Mucosa of descending colon (tissue), 3 donors: ENCODE measurements around the gene PAK4. TPM values are rescaled to one million over a fixed set of nuclear protein-coding genes. Genes with fewer than 3 reads are reported as not detected.

Experiments used
- ATAC-seq: fragments of 200-7000 bp; cut with Tn5 transposase; one replicate; pipeline ENCODE4 v1.9.1; 2020; ENCODE audit warnings: mild to moderate bottlenecking, moderate library complexity
- DNase-seq, 3 donors: peaks; one replicate each; pipeline ENCODE4 v3.0.0-alpha.2; 2020
- H3K36me3 ChIP-seq: fragments of 200-600 bp; one replicate; pipeline ENCODE4 v1.8.0; 2021; ENCODE audit warnings: low read depth, mild to moderate bottlenecking
- H3K4me1 ChIP-seq: fragments of 200-600 bp; one replicate; pipeline ENCODE4 v1.8.0; 2021; ENCODE audit warnings: low read depth, mild to moderate bottlenecking
- H3K4me3 ChIP-seq: fragments of 200-600 bp; one replicate; pipeline ENCODE4 v1.8.0; 2021; ENCODE audit warnings: mild to moderate bottlenecking
- H3K9me3 ChIP-seq: fragments of 200-600 bp; one replicate; pipeline ENCODE4 v1.8.0; 2021; ENCODE audit warnings: mild to moderate bottlenecking
- CTCF ChIP-seq: fragments of 200-600 bp; IDR thresholded peaks from one replicate; pipeline ENCODE4 v1.8.0; 2022; ENCODE audit warnings: antibody characterized with exemption, mild to moderate bottlenecking
- intact Hi-C, 2 donors: fragments of 100-400 bp; cut with DNase I in 1 of 2; cut with micrococcal nuclease in 1 of 2; formaldehyde crosslinking; loops; one replicate each; pipeline versions ENCODE4 v1.11.0 to v1.11.1; 2022; cut with DNase I, micrococcal nuclease
- total RNA-seq, 3 donors: library from RNA; stranded (reverse); fragmentation: NEBNext Ultra II Directional in 2 of 3; extraction: Animal tissue kit (Norgen Biotek cat#: 25700) in 2 of 3; gene quantifications; one replicate each; pipeline versions ENCODE4 v1.2.1 to v1.2.4, GENCODE V29; 2021 to 2023
- donor health status: DM: no; HTN: no; CAD: no; lungs with moderate emphysema.
- donor health status: DM: no; HTN: no; CAD: no.
- donor health status: DM: no; HTN: yes; CAD: no.

The PAK4 gene
- total RNA-seq, 3 donors from 2014 or later: 54.4 to 116 (median 76.5) TPM

GRCh38 chr19:39224910-39225309, 99.3 kb downstream of the PAK4 start:
- no peaks in the 10 kb centered on the region for H3K36me3 ChIP-seq
- DNase-seq: no peak
- ATAC-seq: no peak
- no peak overlapping the region for H3K4me3 ChIP-seq
- TF ChIP-seq CTCF: no peak
- intact Hi-C loops: no loop called here
- H3K9me3 ChIP-seq: no peaks in the 10 kb centered on the region
- H3K4me1 ChIP-seq: no peaks in the 10 kb centered on the region

Other genes starting within 250 kb of the PAK4 start
- gene RINL, start 247.5 kb upstream of the PAK4 start, total RNA-seq: 1 to 10 TPM; 3.8 to 5.4 (median 5.2) TPM
- gene SIRT2, start 226.2 kb upstream of the PAK4 start, total RNA-seq: 10 to 100 TPM; 32.3 to 67.2 (median 35.8) TPM
- 10 to 100 TPM; 29.9 to 37.2 (median 30.9) TPM for gene NFKBIB, start 225.8 kb upstream of the PAK4 start, total RNA-seq
- under 1 TPM; 0.41 to 0.55 (median 0.41) TPM for gene CCER2, start 213.6 kb upstream of the PAK4 start, total RNA-seq
- gene SARS2, start 195.0 kb upstream of the PAK4 start, total RNA-seq: 10 to 100 TPM; 20.4 to 32.4 (median 21.8) TPM
- gene MRPS12, start 194.8 kb upstream of the PAK4 start, total RNA-seq: 10 to 100 TPM; 28.0 to 43.3 (median 41.2) TPM
- gene FBXO17, start 150.0 kb upstream of the PAK4 start, total RNA-seq: 10 to 100 TPM in 1 of 3 donors, 1 to 10 TPM in 2; 1.8 to 18.9 (median 1.9) TPM
- 10 to 100 TPM in 1 of 3 donors, 1 to 10 TPM in 1, under 1 TPM in 1; 0.63 to 10.2 (median 1.5) TPM for gene FBXO27, start 93.2 kb upstream of the PAK4 start, total RNA-seq
- not detected for gene ACP7, start 41.4 kb upstream of the PAK4 start, total RNA-seq
- under 1 TPM in 1 of 3 donors, not detected in 2; 0.14 TPM for gene NCCRP1, start 71.2 kb downstream of the PAK4 start, total RNA-seq
- not detected for gene SYCN, start 78.5 kb downstream of the PAK4 start, total RNA-seq
- not detected for gene IFNL3, start 119.2 kb downstream of the PAK4 start, total RNA-seq
- gene IFNL4, start 123.1 kb downstream of the PAK4 start, total RNA-seq: not detected
- gene IFNL2, start 142.6 kb downstream of the PAK4 start, total RNA-seq: not detected
- gene IFNL1, start 170.6 kb downstream of the PAK4 start, total RNA-seq: not detected
- 1 to 10 TPM in 1 of 3 donors, under 1 TPM in 2; 0.34 to 2.3 (median 0.52) TPM for gene LRFN1, start 195.1 kb downstream of the PAK4 start, total RNA-seq
- 10 to 100 TPM; 10.3 to 23.8 (median 14.1) TPM for gene GMFG, start 210.3 kb downstream of the PAK4 start, total RNA-seq
- gene SAMD4B, start 216.6 kb downstream of the PAK4 start, total RNA-seq: 10 to 100 TPM; 55.1 to 91.5 (median 67.4) TPM